HEK293 (cell line): ENCODE results near the gene IFNGR1.

Source experiments
- CTCF ChIA-PET: fragments of 350-600 bp; formaldehyde crosslinking; extraction: SDS; loops from one replicate; lab custom pipeline; 2021; ENCODE audit warnings: antibody characterized with exemption; lab: Yijun Ruan, JAX
- POLR2A ChIA-PET: fragments of 300-600 bp; formaldehyde crosslinking; extraction: SDS; loops from one replicate; lab custom pipeline; 2020; ENCODE audit warnings: antibody characterized with exemption, inconsistent platforms; lab: Yijun Ruan, JAX
- H3K27ac ChIP-seq: fragments of 200-500 bp; sonication (Bioruptor generic); 2 replicates; pipeline ENCODE4 v1.5.1; 2014; ENCODE audit warnings: low read depth, low read length, control low read depth, inconsistent platforms; ENCODE audit errors: extremely low read depth
- H3K36me3 ChIP-seq, 2 experiments: fragments of 200-500 bp in 1 of 2; sonication (Bioruptor generic) in 1 of 2; 1 replicate in 1 of 2; 2 replicates in 1 of 2; pipeline ENCODE4 v1.5.1; 2014 to 2017; ENCODE audit warnings: inconsistent platforms in 2 of 2, low read length in 2 of 2; ENCODE audit not compliant: control insufficient read depth in 2 of 2, insufficient read depth in 1 of 2
- H3K4me1 ChIP-seq: fragments of 200-500 bp; sonication (Bioruptor generic); 2 replicates; pipeline ENCODE4 v1.5.1; 2014; ENCODE audit warnings: mild to moderate bottlenecking, low read length, inconsistent platforms; ENCODE audit not compliant: control insufficient read depth, insufficient read depth
- H3K4me3 ChIP-seq: 2 replicates; pipeline ENCODE4 v1.5.1; 2011; ENCODE audit warnings: low read depth, mild to moderate bottlenecking, control low read depth, low read length, moderate library complexity
- H3K9me3 ChIP-seq: fragments of 200-500 bp; sonication (Bioruptor generic); 2 replicates; pipeline ENCODE4 v1.5.1; 2014; ENCODE audit warnings: low read depth, low read length, inconsistent platforms; ENCODE audit not compliant: control insufficient read depth, insufficient read depth
- BCL11B ChIP-seq: fragments of 450-650 bp; formaldehyde crosslinking; IDR thresholded peaks from 2 replicates; pipeline ENCODE4 v1.5.1; 2016; ENCODE audit warnings: low read depth, missing biosample characterization, missing genetic modification characterization
- BCL6B ChIP-seq: fragments of 450-650 bp; formaldehyde crosslinking; IDR thresholded peaks from 2 replicates; pipeline ENCODE4 v1.5.1; 2017; ENCODE audit warnings: missing biosample characterization, missing genetic modification characterization
- GFI1B ChIP-seq: fragments of 450-650 bp; formaldehyde crosslinking; IDR thresholded peaks from 2 replicates; pipeline ENCODE4 v1.5.1; 2016; ENCODE audit warnings: missing biosample characterization, missing genetic modification characterization
- GLI2 ChIP-seq: fragments of 450-650 bp; formaldehyde crosslinking; IDR thresholded peaks from 2 replicates; pipeline ENCODE4; 2017; ENCODE audit warnings: missing biosample characterization, missing genetic modification characterization, low read depth, borderline replicate concordance
- GLIS1 ChIP-seq: fragments of 450-650 bp; formaldehyde crosslinking; IDR thresholded peaks from 2 replicates; pipeline ENCODE4 v1.5.1; 2016; ENCODE audit warnings: missing biosample characterization, missing genetic modification characterization
- OSR2 ChIP-seq: fragments of 450-650 bp; formaldehyde crosslinking; IDR thresholded peaks from 2 replicates; pipeline ENCODE4 v1.5.1; 2016; ENCODE audit warnings: missing biosample characterization, missing genetic modification characterization
- SP3 ChIP-seq: fragments of 450-650 bp; formaldehyde crosslinking; IDR thresholded peaks from 2 replicates; pipeline ENCODE4 v1.5.1; 2016; ENCODE audit warnings: missing biosample characterization, missing genetic modification characterization
- ZBTB1 ChIP-seq: fragments of 450-650 bp; formaldehyde crosslinking; IDR thresholded peaks from 2 replicates; pipeline ENCODE4 v1.5.1; 2016; ENCODE audit warnings: missing biosample characterization, missing genetic modification characterization
- ZFP41 ChIP-seq: fragments of 450-650 bp; formaldehyde crosslinking; IDR thresholded peaks from 2 replicates; pipeline ENCODE4 v1.5.1; 2016; ENCODE audit warnings: missing biosample characterization, missing genetic modification characterization, borderline replicate concordance
- ZNF112 ChIP-seq: fragments of 450-650 bp; formaldehyde crosslinking; IDR thresholded peaks from 2 replicates; pipeline ENCODE4 v1.5.0; 2017; ENCODE audit warnings: missing biosample characterization, missing genetic modification characterization
- ZNF140 ChIP-seq: fragments of 450-650 bp; formaldehyde crosslinking; IDR thresholded peaks from 2 replicates; pipeline ENCODE4 v1.5.1; 2016; ENCODE audit warnings: missing biosample characterization, missing genetic modification characterization
- ZNF175 ChIP-seq: fragments of 450-650 bp; formaldehyde crosslinking; IDR thresholded peaks from 2 replicates; pipeline ENCODE4 v1.5.1; 2016; ENCODE audit warnings: missing biosample characterization, missing genetic modification characterization
- ZNF214 ChIP-seq: fragments of 450-650 bp; formaldehyde crosslinking; IDR thresholded peaks from 2 replicates; pipeline ENCODE4 v1.5.1; 2017; ENCODE audit warnings: missing biosample characterization, mild to moderate bottlenecking, missing genetic modification characterization, borderline replicate concordance
- ZNF341 ChIP-seq: fragments of 450-650 bp; formaldehyde crosslinking; IDR thresholded peaks from 2 replicates; pipeline ENCODE4; 2016; ENCODE audit warnings: low read depth, missing biosample characterization, missing genetic modification characterization
- ZNF398 ChIP-seq: fragments of 450-650 bp; formaldehyde crosslinking; IDR thresholded peaks from 2 replicates; pipeline ENCODE4 v1.5.1; 2017; ENCODE audit warnings: missing biosample characterization, missing genetic modification characterization
- ZNF416 ChIP-seq: fragments of 450-650 bp; formaldehyde crosslinking; IDR thresholded peaks from 2 replicates; pipeline ENCODE4 v1.5.1; 2016; ENCODE audit warnings: missing biosample characterization, missing genetic modification characterization
- ZNF529 ChIP-seq: fragments of 450-650 bp; formaldehyde crosslinking; IDR thresholded peaks from 2 replicates; pipeline ENCODE4 v1.5.1; 2017; ENCODE audit warnings: missing genetic modification characterization, missing biosample characterization; ENCODE audit not compliant: insufficient replicate concordance
- ZNF621 ChIP-seq: fragments of 450-650 bp; formaldehyde crosslinking; IDR thresholded peaks from 2 replicates; pipeline ENCODE4 v1.5.1; 2017; ENCODE audit warnings: missing biosample characterization, missing genetic modification characterization
- ZNF677 ChIP-seq: fragments of 450-650 bp; IDR thresholded peaks from 2 replicates; pipeline ENCODE4 v1.5.0; 2018; ENCODE audit warnings: missing biosample characterization, mild to moderate bottlenecking, missing genetic modification characterization, moderate library complexity
- ZNF701 ChIP-seq: fragments of 450-650 bp; formaldehyde crosslinking; IDR thresholded peaks from 2 replicates; pipeline ENCODE4 v1.5.1; 2016; ENCODE audit warnings: missing biosample characterization, missing genetic modification characterization
- ZNF777 ChIP-seq: fragments of 450-650 bp; formaldehyde crosslinking; IDR thresholded peaks from 2 replicates; pipeline ENCODE4 v1.5.1; 2017; ENCODE audit warnings: missing biosample characterization, missing genetic modification characterization, borderline replicate concordance
- ZNF837 ChIP-seq: fragments of 450-650 bp; formaldehyde crosslinking; IDR thresholded peaks from 2 replicates; pipeline ENCODE4 v1.5.1; 2016; ENCODE audit warnings: missing biosample characterization, missing genetic modification characterization
- ZSCAN23 ChIP-seq: fragments of 450-650 bp; formaldehyde crosslinking; IDR thresholded peaks from 2 replicates; pipeline ENCODE4 v1.5.1; 2016; ENCODE audit warnings: missing biosample characterization, missing genetic modification characterization
- TF ChIP-seq, protein P1 (sequence below): IDR thresholded peaks from 2 replicates; pipeline ENCODE4 v1.6.1; 2011; ENCODE audit warnings: mild to moderate bottlenecking, low read depth, low read length, borderline replicate concordance
- TF ChIP-seq, protein P2 (sequence below): fragments of 450-650 bp; formaldehyde crosslinking; IDR thresholded peaks from 2 replicates; pipeline ENCODE4 v1.5.1; 2016; ENCODE audit warnings: missing biosample characterization, missing genetic modification characterization

IFNGR1 gene

GRCh38 chr6:137247724-137248123, 28.5 kb upstream of the IFNGR1 start:
- TF ChIP-seq ZNF677 (tag by site-specific recombination) (no peak), SP3 (no peak), ZNF175 (tag by site-specific recombination) (no peak), ZFP41 (tag by site-specific recombination) (no peak), ZNF837 (no peak), ZNF214 (tag by site-specific recombination) (no peak), ZNF140 (tag by site-specific recombination) (no peak), BCL6B (tag by site-specific recombination) (no peak), ZNF529 (tag by site-specific recombination) (no peak), ZNF777 (tag by site-specific recombination) (no peak), ZSCAN23 (tag by site-specific recombination) (no peak), GLIS1 (tag by site-specific recombination) (no peak), OSR2 (tag by site-specific recombination) (no peak), ZNF416 (tag by site-specific recombination) (no peak), ZNF112 (tag by site-specific recombination) (no peak)
- TF ChIP-seq, protein P1, sequence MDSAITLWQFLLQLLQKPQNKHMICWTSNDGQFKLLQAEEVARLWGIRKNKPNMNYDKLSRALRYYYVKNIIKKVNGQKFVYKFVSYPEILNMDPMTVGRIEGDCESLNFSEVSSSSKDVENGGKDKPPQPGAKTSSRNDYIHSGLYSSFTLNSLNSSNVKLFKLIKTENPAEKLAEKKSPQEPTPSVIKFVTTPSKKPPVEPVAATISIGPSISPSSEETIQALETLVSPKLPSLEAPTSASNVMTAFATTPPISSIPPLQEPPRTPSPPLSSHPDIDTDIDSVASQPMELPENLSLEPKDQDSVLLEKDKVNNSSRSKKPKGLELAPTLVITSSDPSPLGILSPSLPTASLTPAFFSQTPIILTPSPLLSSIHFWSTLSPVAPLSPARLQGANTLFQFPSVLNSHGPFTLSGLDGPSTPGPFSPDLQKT, result no peak
- TF ChIP-seq, protein P2, sequence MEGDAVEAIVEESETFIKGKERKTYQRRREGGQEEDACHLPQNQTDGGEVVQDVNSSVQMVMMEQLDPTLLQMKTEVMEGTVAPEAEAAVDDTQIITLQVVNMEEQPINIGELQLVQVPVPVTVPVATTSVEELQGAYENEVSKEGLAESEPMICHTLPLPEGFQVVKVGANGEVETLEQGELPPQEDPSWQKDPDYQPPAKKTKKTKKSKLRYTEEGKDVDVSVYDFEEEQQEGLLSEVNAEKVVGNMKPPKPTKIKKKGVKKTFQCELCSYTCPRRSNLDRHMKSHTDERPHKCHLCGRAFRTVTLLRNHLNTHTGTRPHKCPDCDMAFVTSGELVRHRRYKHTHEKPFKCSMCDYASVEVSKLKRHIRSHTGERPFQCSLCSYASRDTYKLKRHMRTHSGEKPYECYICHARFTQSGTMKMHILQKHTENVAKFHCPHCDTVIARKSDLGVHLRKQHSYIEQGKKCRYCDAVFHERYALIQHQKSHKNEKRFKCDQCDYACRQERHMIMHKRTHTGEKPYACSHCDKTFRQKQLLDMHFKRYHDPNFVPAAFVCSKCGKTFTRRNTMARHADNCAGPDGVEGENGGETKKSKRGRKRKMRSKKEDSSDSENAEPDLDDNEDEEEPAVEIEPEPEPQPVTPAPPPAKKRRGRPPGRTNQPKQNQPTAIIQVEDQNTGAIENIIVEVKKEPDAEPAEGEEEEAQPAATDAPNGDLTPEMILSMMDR (tag by site-specific recombination), result no peak
- no peaks in the 10 kb centered on the region for H3K4me1 ChIP-seq
- no peaks in the 10 kb centered on the region for H3K9me3 ChIP-seq
- H3K27ac ChIP-seq, result no peak overlapping the region
- ChIA-PET POLR2A (no interaction called here), CTCF (interaction anchor here (0.7 to 1.2 kb wide), 4 partner anchors 9 to 153 kb away, joined by 3 to 6 read pairs (median 4); no protein-coding TSS in a partner anchor)
- H3K4me3 ChIP-seq, result no peak overlapping the region
- no peaks in the 10 kb centered on the region for H3K36me3 ChIP-seq

DNA sequence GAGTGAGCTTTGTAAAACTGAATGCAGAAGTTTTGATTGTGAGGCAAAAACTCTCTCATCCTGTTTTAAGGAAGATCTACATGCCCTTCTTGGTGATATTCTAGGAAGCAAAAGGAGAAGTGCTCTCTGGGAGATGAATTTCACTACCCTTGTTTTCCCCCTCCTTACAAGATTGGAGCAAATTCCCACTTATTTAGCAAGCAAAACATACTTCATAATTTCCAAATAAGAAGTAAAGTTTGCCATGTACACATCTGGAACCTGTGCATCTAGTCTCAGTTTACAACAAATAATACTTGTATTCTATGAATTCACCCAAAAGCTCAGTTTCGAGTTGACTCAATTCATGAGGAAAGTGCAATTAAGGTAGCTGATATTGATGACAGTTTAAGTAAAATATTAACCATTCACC, 27.6 kb upstream of the IFNGR1 start:
- no peak for TF ChIP-seq ZNF837
- no peak for TF ChIP-seq GLI2 (tag by site-specific recombination)
- no peak for TF ChIP-seq GFI1B
- TF ChIP-seq ZBTB1 (tag by site-specific recombination), result no peak
- H3K4me3 ChIP-seq, result no peak overlapping the region
- H3K4me1 ChIP-seq, result no peaks in the 10 kb centered on the region
- ChIA-PET POLR2A (no interaction called here), CTCF (interaction anchor here (1.1 to 1.2 kb wide), 3 partner anchors 13 to 153 kb away, joined by 3 to 6 read pairs (median 3); no protein-coding TSS in a partner anchor)
- no peak overlapping the region for H3K27ac ChIP-seq
- no peaks in the 10 kb centered on the region for H3K9me3 ChIP-seq
- no peaks in the 10 kb centered on the region for H3K36me3 ChIP-seq

- no peaks in the 10 kb centered on the region for H3K36me3 ChIP-seq
- no peaks in the 10 kb centered on the region for H3K9me3 ChIP-seq
- CTCF ChIA-PET, result interaction anchor here (1.1 kb wide), 1 partner anchor 85 kb away, joined by 3 read pairs; no protein-coding TSS in a partner anchor
- H3K4me3 ChIP-seq, result no peak overlapping the region
- POLR2A ChIA-PET, result no interaction called here
- no peak overlapping the region for H3K27ac ChIP-seq
- H3K4me1 ChIP-seq, result no peaks in the 10 kb centered on the region
- TF ChIP-seq ZNF341 (tag by site-specific recombination), result no peak
- TF ChIP-seq ZNF621, result no peak
- TF ChIP-seq ZNF701 (tag by site-specific recombination), result no peak
- TF ChIP-seq ZNF398 (tag by site-specific recombination), result no peak
- TF ChIP-seq BCL11B, result no peak
Observed at GRCh38 chr6:137246164-137246563, 27.0 kb upstream of the IFNGR1 start.
